Activated CD4-positive, alpha-beta T cell treated with anti-CD3 and anti-CD28 coated beads for 1 hour (primary cell): Measurements from ENCODE around the gene SH3BP4.

Experiments
- DNase-seq: peaks from one replicate; pipeline ENCODE4 v3.0.0-alpha.2; 2020

SH3BP4 gene

DNA sequence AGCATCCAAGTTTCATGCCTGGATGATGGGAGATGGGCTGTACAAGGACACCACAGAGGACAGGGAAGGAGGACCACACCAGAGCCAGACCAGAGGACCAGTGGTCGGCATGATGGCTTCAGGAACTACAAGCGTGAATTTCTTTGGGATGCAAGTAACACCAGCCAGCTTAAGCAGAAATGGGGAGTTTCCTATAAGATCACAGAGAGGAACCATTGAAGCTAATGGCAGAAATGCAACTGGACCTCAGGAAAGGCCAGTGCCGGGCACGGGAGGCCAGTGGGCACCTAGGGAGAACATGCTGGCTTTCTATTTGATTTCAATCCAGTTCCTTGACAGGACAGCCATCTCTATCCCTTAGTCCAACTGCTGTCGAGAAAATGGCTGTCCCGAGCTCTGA, 145.4 kb downstream of the SH3BP4 start:
- DNase-seq = no peak

DNA sequence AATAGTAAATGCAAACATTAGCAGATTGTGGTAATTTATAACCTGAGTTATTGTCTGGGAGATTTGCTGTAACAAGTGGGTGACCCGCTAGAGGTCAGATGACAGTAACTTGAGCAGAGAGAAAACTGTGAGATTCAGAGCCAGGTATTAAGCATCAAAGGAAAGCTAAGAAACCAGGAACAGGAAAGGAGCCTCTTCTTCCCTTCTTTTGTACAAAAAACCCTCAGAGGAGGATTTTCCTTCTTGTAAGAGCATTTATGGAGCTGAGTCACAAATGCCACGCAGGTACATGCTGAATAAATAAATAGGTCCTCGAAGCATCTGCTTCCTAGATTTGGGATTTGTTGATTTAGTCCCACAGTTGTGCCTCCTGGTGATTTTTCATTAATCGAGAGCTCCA, 146.5 kb downstream of the SH3BP4 start:
- DNase-seq = no peak

DNA sequence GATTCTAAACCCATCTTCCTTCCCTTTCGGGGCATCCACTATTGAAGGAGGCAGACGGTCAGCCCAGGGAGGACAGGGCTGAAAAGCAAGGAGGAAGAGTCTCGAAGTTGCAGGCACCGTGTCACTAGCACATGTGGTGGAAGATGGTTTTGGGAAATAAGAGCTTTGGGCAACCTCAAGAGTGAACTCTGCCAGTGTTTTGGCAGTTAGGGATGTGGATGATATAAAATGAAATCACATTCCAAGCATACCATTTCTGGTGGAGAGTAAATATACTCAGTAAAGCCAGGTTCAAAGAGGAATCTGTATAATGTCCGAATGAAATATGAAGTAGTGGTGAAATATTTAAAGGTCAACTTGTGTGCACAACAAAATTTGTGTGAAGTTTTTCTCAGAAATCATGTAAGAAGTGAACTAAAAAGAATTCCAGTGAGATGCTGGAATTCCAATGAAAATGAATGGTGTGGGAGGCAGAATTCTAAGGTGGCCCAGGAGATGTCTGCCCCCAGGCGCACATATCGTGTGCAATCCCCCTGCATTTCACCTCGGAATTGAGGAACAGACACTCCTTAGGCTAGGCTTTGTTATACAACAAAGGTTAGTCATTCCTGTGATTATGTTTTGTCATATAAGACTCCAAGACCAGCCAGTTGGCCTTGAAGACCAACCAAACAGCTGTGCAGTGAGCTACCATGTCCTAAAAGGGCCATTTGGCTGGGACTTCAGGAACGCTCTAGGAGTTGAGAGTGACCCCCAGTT, 147.1 kb downstream of the SH3BP4 start:
- no peak for DNase-seq

DNA sequence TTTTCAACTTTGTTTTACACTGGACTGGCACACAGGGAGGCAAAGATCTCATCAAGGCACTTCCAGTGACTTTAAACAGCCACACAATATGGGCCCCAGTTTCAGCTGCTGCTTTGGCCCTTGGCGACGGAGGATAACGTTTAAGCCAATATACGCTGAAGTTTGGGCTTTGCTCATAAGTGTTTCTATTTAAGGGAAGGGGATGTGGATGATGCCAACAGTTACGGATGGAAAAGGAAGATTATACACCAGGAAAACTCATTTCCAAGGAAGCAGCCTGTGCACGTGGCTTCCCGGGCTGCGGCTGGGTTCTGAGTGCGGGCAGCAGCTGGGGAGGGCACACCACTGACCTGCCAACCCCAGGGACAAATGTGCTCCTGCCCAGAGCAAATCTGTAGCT, 151.1 kb downstream of the SH3BP4 start:
- no peak for DNase-seq
